CD4-positive, alpha-beta T cell treated with Interleukin-15 for 4 hours (primary cell): ENCODE data around the gene NUMBL.

Source experiments
- DNase-seq: peaks from one replicate; pipeline ENCODE4 v3.0.0-alpha.2; 2020; ENCODE audit warnings: low spot score

Gene NUMBL

DNA sequence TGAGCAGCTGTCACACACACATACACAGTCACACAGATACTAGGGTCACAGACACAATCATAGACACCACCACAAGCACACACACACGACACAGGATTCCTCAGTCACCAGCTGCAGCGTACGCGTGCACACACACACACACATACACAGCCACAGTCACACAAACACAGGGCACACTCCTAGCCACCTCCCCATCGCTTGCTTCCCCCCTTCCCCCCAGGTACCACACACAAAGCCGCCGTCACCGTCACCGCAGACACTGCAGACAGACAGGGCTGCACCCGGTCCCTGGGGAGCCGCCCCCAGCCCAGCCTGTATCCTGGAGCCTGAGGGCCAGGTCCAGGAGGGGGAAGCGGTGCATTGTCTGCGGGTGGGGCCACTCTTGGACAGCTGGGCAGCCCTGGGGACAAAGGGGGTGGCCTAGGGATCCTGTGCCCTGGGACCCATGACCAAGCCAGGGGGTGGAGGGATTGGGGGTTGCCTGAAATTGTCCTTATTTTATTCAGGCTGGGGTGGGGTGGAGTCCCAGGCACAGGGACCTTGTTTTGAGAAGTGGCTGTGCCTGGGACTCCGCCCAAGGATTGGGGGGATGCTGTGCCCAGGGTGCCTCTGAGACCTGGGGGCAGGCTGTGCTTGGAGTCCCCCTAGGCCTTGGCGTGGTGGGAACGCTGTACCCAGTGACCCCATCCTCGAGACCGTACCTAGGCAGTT, 957 bp downstream of the NUMBL start:
- peak; percentile 25 for DNase-seq

DNA sequence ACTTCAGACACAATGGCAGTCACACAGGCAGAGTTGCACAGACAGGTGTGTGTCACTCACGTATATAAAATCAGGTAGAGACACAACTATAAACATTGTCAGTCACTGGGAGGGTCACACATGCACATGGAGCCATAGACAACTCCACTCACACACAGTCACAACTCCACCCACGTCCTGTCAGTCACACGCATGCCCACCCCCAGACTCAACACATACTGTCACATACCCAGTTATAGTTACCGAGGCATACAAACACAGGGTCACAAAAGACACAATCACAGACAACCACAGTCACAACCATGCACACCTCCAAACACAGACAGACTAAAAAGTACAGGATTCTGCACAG, 1.5 kb downstream of the NUMBL start:
- no peak for DNase-seq

DNA sequence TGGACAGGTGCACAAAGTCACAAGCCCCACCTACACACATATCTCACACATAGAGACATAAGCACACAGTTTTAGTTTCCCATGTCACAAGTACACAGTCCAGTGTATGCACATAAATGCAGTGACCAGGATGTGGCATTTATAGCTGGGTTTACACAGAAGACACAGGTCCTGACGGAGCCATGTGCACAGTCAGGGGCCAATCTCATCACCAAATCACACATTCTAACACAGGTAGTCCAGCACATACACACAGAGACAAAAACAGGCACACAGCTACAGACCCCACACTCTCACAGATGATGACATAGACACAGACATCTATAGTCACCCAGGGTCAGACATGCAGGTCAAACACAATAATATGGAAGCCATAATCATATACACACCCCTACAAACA, 2.1 kb downstream of the NUMBL start:
- no peak for DNase-seq

DNA sequence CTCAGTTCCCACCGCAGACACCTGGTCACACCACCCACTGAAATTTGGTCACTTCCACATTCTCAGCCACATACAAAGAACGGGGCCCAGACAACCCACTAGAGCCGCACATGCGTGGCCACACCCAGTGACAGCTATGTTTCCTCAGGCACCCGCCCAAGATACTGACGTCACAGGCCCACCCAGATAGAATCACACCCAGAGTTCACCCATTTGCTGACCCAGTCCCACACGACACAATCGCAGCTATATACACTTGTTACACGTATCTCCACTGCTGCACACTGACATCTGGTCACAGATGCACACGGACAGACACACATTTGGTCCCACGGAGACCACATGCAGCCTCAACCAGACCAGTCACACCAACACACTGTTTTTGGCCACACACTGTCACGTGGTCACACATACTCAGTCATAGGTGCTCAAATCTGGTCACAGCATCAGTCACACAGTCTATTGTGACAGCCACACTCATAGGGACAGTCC, 2.9 kb downstream of the NUMBL start:
- peak; percentile 33 for DNase-seq

DNA sequence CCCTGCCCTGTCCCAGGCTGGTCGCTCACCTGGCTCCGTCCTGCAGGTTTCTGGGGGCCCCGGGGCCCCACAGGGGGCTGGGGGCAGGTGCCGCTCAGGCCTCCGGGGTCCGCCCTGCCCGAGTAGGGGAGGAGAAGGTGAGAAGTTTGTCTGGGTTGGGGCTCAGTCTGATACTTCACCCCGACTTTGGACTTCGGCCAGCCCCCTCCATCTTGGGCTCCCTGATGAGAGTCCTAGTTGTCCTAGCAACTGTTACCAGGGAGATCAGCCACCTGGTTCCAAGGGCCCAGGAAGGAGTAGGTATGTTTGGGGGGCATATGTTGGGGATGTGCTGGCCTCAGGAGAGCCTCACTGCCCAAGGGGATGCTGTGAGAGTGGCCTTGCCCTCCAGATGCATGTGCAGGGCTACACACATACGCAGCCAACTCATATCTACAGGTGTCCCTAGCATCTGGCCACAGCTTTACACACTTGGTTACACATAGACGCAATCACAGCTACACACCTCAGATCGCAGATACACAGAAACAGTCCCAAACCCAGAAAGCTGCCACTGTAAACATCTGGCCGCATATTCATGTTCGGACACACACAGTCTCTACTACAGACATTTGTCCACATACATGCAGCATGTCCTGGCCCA, 3.4 kb downstream of the NUMBL start:
- no peak for DNase-seq

DNA sequence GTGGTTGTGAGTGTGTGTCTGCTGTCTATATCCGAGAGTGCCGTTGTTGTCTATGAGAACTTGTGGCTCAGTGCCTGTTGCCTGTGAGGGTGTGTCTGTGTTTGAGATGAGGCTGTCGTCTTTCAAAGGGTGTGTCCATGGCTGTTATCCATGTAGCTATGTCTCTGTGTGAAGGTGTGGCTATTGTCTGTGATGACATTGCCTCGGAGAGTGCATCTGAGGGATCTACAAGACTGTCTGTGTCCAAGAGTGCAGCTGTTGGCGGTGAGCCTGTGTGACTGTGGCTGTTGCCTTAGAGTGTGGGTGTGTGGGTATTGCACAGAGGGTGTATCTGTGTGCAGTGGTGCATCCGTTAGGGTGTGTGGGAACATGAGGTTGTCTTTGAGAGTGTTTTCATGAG, 4.9 kb downstream of the NUMBL start:
- no peak for DNase-seq

DNA sequence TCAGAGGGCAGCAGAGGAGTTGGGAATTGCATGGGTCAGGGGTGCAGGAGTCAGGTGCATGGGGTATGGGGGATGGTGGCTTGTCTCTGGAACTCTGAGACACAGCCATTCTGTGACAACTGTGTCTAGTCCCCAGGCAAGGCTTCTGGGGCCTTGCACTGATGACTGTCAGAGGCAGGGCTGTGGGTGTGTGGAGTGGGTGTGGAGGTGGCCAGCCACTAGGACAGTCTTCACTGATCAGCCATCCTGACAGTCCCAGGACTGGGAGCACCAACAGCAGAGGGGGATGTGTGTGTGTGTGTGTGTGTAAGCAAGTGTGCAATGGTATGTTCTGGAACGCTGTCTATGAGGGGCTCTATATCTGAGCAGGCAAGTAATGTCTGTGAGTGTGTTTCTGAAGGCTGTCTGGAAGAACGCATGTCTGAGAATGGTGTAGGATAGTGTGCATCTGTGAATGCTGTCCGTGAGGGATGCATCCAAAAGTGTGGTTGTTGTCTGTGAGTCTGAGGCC, 5.4 kb downstream of the NUMBL start:
- no peak for DNase-seq

DNA sequence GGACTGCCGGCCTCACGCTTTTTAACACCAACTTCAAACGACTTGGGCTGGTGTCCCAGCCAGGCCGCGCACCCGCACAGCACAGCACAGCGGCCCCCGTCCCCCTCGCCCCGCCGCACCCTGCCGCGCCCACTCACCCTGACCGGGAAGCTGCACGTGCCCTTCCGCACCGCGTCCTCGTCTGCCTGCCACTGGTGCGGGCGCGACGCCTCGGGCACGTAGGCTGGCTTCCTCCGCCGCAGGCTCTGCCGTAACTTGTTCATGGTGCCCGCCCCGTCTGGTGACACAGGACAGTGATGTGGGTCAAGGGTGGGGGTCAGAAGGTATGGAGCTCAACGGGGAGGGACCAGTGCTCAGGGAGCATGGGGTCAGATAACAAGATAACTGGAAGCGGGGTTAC, 6.2 kb downstream of the NUMBL start:
- DNase-seq, result no peak

DNA sequence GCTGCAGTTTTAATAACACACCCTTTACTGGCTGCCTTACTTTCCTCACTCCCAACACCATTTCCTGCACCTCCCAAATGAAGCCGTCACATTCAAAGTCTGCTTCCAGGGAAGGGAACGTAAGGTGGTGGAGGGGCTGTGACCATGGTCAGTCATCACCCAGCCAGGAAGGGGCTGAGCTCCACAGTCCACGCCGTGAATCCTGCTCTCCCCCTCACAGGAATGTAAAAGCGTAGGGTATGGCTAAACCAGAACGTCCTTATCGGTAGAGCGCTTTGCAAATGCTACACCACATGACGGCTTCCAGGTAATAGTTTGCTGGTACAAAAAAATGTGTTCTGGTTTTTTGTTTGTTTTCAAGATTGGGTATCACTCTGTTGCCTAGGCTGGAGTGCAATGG, 7.0 kb downstream of the NUMBL start:
- no peak for DNase-seq

DNA sequence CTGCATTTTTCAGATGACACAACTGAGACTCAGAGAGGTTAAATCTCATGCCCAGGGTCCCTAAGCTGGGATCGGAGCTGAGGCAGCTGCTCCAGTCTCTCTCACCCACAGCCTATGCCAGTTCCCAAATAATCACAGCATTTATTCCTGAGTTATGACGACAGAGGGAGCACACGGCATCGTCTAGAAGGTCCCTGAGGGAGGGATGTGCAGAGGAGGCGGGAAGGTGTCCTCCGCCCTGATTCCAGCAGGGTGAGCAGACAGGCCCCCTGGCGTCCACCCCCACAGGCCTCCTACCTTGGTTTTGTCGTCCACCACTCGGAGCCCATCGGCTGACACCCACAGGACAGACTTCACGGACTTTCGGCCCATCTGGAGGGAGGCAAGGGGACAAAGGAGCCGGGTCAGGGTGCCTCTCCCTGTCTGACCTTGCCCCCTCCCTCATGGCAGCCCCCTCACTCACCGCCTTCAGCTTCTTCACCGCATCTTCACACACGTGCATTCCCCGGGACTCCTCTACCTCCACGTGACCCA, 8.0 kb downstream of the NUMBL start:
- DNase-seq, result no peak

DNA sequence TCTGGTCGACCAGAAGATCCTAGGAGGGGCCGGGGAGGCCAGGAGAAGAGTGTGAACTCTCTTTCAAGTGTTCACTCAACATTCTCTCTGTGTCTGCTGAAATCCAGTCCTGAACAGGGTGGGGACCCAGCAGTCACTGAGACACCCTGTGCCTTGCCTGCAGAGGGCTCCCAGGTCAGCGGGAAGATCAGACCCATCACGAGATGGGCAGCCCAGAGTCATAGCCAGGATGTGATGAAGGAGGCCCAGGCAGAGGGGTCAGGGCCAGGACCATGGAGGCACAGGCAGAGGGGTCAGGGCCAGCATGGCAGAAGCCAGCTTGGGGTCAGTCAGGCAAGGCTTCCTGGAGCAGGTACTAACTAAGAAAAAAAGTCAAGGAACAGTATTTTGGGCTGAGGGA, 9.4 kb downstream of the NUMBL start:
- no peak for DNase-seq

DNA sequence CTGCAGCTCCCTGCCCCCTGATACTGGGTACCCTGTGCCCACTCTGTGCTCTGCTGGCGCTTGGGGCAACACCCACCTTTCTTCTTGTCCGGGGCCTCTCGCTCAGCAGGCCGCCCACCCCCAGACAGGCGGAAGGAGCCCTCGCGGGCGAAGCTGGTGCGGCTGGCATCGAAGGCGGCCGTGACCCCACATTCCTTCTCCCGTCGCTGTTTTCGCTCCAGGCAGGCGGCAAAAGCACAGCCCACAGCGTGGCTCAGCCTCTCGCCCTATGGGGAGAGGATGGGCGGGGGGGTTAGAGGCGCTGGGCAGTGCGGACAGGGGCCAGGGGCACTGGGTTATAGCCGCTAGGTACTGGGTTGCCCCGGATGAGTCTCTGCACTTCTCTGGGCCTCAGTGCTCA, 13.3 kb downstream of the NUMBL start:
- DNase-seq, result no peak

DNA sequence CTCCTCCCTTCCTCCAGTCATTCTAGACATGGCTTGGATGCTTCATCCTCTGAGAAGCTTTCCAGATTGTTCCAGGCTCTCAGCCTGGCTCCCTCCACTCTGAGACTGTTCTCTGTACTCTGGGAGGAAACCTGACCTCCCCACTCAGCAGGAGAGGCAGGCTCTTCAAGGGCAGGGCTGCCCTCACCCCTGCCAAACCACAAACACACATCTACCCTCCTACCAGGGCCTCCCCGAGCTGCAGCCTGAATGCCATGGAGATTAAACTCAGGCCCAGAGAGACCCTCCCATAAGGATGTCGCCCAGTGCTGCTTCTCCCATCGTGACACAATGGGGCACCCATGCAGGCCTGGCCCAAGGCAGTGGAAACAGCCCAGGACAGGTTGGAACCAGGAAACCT, 16.2 kb downstream of the NUMBL start:
- no peak for DNase-seq

DNA sequence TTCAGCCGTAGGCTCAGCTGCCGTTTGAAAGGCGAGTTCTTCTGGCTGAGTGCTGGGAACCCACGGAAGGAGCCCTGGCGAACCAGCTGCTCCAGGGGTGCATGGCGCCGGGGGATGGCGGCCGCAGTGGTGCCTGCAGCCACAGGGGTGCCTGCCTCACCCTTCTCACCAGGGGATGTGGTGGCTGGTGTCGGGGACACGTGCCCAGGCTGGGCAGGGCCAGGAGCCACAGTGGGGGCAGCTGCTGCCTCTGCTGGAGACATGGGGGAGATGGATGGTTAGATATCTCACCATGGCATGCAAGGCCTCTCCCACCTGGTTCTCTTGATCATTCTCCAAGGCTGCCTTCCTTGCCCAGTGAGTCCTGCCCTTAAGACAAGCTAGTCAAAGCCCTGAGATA, 17.1 kb downstream of the NUMBL start:
- no peak for DNase-seq

DNA sequence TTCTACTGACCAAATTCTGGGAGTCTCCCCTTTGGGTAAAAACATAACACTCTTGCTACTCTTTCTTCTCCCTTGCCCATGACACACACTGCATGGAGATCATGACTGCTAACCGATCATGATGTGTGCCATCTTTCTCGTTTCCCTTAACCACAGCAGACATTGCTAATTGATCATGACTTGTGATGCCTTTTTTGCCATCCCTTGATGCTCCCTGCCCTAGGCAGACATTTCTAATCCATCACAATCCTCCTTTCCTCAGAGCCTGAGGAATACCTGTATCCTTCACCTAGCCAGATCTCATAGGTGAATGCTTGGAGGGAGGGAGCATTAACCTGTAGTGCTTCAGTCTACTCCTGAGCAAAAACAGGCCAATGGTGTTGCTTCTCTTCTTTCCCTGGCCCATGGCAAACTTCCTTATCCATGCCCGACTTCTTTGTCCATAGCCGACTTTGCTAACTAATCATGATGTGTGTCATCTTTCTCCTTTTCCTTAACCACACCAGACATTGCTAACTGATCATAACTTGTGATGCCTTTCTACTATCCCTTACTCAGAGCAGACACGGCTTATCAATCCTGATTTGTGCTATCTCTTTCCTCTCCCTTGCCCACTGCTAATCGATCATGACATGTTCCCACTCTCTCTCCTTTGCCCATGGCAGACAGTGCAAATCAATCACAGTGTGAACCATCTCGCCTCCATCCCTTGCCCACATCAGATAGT, 17.7 kb downstream of the NUMBL start:
- DNase-seq, result no peak

DNA sequence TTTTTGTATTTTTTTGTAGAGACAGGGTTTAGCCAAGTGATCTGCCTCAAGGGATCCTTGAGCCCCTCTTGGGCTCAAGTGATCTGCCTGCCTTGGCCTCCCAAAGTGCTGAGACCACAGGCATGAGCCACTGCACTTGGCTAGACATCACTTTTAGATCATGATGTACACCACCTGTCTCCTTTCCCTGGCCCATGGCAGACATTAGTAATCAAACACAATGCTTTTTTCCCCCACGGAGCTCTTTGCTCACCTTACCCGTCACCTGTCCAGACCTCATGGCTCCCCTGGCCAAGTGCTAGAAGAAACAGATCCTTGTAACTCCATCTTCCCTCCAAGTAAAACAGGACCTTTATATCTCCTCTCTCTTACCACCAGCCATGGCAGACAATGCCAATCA, 18.4 kb downstream of the NUMBL start:
- DNase-seq, result no peak

DNA sequence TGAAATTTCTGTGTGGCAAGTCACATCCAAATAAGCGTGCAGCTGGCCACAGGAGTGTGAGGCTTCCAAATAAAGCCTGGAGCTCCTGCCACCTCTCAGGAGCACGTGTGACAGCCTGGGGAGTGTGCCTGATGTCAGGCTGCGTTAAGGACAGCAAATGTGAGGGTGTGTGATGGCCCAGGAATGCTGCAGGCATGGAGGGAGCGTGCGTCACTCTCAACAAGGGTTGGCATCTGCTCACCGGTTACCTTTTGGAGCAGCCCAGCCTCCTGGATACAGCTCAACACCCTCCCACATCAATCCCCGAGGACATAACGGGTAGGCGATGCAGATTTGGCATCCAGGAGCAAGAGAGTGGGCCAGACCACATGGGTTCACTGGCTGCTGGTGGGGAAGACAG, 19.0 kb downstream of the NUMBL start:
- no peak for DNase-seq

DNA sequence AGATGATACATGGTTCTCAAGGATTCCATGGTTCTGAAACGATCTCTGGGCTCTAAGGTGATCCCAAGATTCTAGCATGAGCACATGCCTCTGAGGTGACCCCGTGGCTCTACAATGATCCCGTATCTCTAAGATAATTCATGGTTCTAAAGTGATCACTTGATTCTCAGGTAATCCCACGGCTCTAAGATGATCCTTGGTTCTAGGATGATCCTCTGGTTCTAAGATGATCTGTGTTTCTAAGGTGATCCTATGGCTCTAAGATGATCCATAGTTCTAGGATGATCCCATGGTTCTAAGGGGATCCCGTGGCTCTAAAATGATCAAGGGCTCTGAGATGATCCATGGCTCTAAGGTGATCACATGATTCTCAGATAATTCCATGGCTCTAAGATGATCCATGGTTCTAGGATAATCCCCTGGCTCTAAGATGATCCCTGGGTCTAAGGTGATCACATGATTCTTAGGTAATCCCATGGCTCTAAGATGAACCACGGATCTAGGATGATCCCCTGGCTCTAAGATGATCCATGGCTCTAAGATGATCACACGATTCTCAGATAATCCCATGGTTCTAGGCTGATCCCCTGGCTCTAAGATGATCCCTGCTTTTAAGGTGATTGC, 21.3 kb downstream of the NUMBL start:
- no peak for DNase-seq

DNA sequence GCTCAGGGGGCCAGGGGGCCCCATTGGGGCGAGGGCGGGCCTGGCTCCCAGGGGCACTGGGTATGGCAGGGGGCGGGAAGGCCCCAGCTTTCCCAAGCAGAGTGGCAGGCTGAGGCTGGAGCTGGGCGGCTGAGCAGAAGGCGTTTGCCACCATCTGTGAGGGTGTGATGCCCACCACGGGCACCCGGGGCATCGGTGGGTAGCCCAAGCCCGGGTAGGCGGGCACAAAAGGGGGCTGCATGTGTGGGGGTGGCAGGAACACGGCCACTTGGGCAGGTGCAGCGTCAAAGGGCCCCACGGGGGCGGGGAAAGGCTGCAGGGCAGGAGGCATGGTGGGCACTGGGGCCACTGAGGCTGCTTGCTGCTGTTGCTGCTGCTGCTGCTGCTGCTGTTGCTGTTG, 22.8 kb downstream of the NUMBL start:
- no peak for DNase-seq

DNA sequence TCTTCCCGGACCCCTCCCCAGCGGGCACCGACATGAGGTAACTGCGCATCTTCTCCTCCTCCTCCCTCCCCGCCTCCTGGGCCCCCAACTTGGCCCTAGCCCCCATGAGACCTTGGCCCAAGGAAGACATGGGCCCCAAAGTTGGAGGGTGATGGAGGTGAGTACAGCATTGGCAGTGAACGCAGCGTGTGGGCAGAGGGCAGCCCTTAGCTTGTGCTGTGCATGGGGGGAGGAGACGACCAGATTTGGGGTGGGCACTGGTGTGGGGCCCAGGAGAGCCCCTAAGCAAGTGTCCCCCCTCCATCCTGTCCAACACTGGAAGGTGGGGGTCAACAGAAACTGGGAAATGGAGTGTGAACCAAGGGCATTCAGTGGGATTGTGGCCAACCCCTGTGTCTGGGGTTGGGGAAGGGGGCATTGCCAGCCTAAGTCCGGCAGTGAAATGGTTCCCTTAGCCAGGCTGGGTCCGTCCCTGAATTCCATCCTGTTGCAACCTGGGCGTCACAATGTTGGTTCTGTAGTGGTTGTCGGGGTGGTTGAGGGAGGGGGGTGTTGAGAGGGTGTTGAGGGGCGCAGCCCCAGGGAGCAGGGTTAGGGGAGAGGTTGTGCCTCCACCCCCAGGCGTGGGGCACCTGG, 23.5 kb downstream of the NUMBL start:
- DNase-seq, result no peak

DNA sequence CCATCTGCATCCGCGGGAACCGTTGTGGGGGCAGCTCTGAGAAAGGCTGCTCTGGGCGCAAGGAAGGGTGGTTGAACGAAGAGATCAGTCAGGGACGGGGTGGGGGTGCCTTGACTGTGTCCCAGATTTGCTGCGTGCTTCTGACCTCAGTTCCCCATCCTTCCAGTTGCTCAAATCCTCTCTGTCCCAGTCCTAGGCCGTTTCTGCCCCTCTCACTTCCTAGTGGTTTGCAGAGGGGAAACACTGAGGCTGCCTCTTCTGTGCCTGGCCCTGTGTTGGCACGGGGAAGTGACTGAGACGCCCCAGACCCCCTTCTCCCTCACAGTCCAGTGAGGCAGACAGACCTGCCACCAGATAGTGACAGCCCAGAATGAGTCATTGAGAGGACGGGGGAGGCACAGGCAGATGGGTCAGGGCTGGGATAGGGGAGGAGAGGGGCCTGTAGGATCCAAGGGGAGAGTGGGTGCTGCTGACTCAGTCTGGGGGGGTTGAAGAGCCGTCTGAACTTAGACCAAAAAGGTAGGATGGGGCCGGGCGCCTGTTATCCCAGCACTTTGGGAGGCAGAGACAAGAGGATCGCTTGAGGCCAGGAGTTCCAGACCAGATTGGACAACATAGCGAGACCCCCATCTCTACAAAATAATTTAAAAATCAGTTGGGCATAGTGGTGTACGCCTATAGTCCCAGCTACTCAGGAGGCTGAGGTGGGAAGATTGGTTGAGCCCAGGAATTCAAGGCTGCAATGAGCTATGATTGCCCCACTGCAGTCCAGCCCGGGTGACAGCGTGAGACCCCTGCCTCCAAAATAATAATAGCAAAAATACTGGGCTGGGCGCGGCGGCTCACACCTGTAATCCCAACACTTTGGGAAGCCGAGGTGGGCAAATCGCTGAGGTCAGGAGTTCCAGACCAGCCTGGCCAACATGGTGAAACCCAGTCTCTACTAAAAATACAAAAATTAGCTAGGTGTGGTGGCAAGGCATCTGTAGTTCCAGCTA, 26.5 kb downstream of the NUMBL start:
- DNase-seq, result peak; percentile 19
